T-helper 17 cell (primary cell): ENCODE results near the gene LAMA1. TPM values are rescaled to one million over a fixed set of nuclear protein-coding genes. Genes with fewer than 3 reads are reported as not detected.

ENCODE experiments used
- ATAC-seq: fragments of 150-1000 bp; cut with Tn5 transposase; 2 replicates; pipeline ENCODE4 v1.10.0; 2021; ENCODE audit warnings: mild to moderate bottlenecking, moderate library complexity
- DNase-seq, 3 donors: peaks; one replicate each; pipeline versions ENCODE4 v3.0.0 to v3.0.0-alpha.2; 2020 to 2021
- H3K9me3 ChIP-seq: one replicate; pipeline ENCODE4 v1.7.0; 2013; ENCODE audit warnings: low read length, mild to moderate bottlenecking; ENCODE audit not compliant: control insufficient read depth, poor library complexity, severe bottlenecking
- H3K27ac Mint-ChIP-seq: one replicate; pipeline ENCODE4 v1.8.0; 2022; ENCODE audit warnings: mild to moderate bottlenecking, moderate library complexity, mixed read lengths
- H3K27me3 Mint-ChIP-seq: one replicate; pipeline ENCODE4 v1.8.0; 2022; ENCODE audit warnings: mixed read lengths
- H3K36me3 Mint-ChIP-seq: one replicate; pipeline ENCODE4 v1.8.0; 2022; ENCODE audit warnings: low read depth, mixed read lengths
- H3K4me1 Mint-ChIP-seq: one replicate; pipeline ENCODE4 v1.8.0; 2022; ENCODE audit warnings: mild to moderate bottlenecking, mixed read lengths
- H3K4me3 Mint-ChIP-seq: one replicate; pipeline ENCODE4 v1.8.0; 2022; ENCODE audit warnings: mild to moderate bottlenecking, moderate library complexity, mixed read lengths
- total RNA-seq, 4 donors: library from RNA in 2 of 4; stranded (reverse) in 2 of 4; gene quantifications; one replicate each; pipeline ENCODE4 v1.2.3 and lab custom pipeline; 2022 to 2026

LAMA1 gene
- total RNA-seq, 2 donors from 2014 or later, result not detected

DNA sequence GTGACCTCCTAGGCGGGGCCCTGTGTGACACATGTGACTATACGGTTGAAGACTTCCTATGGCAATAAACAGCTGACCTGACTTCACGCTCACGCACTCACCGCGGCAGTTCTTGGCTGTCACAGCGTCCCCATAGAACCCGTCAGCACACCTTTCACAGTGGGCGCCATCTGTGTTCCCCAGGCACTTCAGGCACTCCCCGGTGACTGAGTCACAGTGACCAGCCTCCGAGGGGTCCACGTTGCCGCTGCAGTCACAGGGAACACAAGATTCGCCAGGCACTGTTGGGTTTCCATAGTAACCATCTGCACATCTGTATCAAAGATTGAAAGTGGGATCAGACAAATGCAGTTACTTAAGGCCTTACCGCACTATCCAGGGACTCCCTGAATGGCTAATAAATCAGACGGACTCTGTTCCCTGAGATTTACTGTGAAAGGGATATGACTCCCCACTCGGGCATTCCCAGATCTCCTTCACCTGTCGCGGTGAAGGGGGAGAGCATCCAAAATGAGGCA, 94.5 kb downstream of the LAMA1 start:
- DNase-seq, result no peak

DNA sequence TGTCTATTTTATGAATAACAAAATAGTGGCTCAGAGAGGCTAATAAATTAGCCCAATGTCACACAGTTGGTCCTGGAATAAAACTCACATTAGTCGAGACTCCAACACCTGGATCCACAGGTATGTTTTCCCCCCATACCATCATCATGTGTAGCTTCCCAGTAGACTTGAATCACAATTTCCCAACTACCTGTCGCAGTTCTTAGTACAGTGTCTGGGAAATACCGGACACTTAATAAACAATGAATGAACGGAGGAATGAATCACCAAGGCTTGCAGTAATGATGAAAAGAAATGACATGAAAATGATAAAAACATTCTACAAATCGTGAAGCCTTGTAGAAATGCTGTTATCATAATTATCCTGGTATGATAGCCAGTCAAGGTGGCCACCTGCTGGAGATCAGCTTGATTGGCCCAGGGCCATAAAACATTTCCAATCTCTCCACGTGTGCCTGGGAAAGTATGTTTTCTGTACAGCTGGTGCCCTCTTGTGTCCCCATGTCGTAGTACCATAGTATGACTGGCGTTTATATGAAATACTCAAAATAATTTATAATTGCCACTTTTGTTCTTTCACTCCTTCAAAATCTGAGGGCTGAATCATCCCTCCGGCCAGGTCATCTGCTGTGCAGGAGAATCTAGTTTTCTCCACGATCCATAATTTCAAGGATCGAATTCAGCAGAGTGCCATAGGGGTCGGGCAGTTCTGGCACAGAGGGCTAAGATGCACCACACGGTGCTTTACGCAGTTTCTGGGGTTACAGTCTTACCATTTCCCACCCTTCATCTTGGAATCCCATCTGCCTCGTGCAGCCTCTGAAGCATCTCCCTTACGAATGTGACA, 95.4 kb downstream of the LAMA1 start:
- ATAC-seq (no peak), DNase-seq (no peak)
- Mint-ChIP-seq H3K27ac (no peak overlapping the region), H3K4me1 (no peaks in the 10 kb centered on the region), H3K4me3 (no peak overlapping the region), H3K27me3 (no peaks in the 10 kb centered on the region), H3K36me3 (no peaks in the 10 kb centered on the region)
- no peaks in the 10 kb centered on the region for H3K9me3 ChIP-seq

More for the DNA sequence above, 94.5 kb downstream of the LAMA1 start:
- no peak overlapping the region for H3K27ac Mint-ChIP-seq
- no peaks in the 10 kb centered on the region for H3K9me3 ChIP-seq
- ATAC-seq, result no peak
- no peaks in the 10 kb centered on the region for H3K27me3 Mint-ChIP-seq
- no peak overlapping the region for H3K4me3 Mint-ChIP-seq
- H3K36me3 Mint-ChIP-seq, result no peaks in the 10 kb centered on the region
- H3K4me1 Mint-ChIP-seq, result no peaks in the 10 kb centered on the region

DNA sequence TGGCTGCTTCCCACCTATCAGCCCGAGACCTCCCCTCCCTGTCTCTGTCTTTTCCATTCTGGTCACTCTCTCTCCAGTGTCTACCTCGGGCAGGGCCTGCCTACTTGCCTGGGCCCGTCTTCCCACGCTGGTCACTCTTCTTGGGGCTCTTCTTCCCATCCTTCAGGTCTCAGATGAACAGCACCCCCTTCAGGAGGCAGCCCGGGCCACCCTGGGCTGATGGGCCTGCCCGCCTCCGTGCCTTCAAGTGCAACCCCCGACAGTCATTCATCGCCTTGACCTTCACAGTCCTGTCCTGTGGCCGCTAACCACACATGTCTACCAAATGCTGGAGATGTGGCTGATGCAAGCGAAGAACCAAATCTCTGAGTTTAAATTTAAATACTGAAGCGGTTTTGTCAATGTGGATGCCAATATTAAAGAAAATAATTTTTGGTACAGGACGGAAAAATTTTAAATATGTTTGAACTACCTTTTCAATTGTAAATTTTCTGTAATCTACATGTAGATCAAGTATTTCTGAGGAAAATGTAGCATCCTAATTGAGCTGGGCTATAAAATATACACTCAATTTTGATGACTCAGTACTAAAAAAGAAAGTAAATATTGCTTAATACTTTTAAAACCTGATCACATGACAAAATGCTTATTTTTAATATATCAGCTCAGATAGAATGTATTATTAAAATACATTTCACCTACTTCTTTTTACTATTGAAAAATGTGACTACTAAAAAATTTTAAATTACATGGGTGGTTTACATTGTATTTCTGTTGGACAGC, 96.4 kb downstream of the LAMA1 start:
- no peaks in the 10 kb centered on the region for H3K9me3 ChIP-seq
- H3K36me3 Mint-ChIP-seq, result no peaks in the 10 kb centered on the region
- H3K27ac Mint-ChIP-seq, result no peak overlapping the region
- DNase-seq, result no peak
- no peaks in the 10 kb centered on the region for H3K27me3 Mint-ChIP-seq
- no peak overlapping the region for H3K4me3 Mint-ChIP-seq
- ATAC-seq, result no peak
- H3K4me1 Mint-ChIP-seq, result no peaks in the 10 kb centered on the region

GRCh38 chr18:7017013-7017412, 100.6 kb downstream of the LAMA1 start:
- Mint-ChIP-seq H3K27me3 (no peaks in the 10 kb centered on the region), H3K27ac (no peak overlapping the region), H3K4me3 (no peak overlapping the region), H3K36me3 (no peaks in the 10 kb centered on the region), H3K4me1 (no peaks in the 10 kb centered on the region)
- DNase-seq (no peak), ATAC-seq (no peak)
- no peaks in the 10 kb centered on the region for H3K9me3 ChIP-seq

DNA sequence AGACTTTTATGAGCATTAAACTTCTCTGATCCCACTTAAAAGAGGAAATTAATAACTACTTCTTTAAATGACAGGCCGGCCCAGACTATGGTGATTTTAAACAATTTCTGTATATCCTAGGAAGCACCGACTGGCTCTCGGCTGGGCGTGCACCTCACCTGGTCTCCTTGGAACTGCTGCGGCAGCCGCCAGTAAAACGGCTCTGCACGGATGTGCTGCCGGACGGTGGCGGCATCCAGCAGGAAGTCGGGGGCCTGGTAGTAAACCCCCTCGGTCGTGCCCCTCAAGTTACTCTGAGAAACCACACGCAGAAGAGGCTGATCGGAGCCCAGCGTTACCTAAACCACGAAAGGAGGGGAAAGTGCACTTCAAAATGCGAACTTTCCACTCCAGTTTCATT, 106.5 kb downstream of the LAMA1 start:
- no peak for ATAC-seq
- DNase-seq, result no peak
- Mint-ChIP-seq H3K36me3 (no peaks in the 10 kb centered on the region), H3K27me3 (no peaks in the 10 kb centered on the region), H3K4me1 (no peaks in the 10 kb centered on the region), H3K27ac (no peak overlapping the region), H3K4me3 (peak overlapping the region; percentile 25)
- no peaks in the 10 kb centered on the region for H3K9me3 ChIP-seq

- ATAC-seq, result no peak
- H3K9me3 ChIP-seq, result no peaks in the 10 kb centered on the region
- Mint-ChIP-seq H3K27ac (no peak overlapping the region), H3K4me3 (no peak overlapping the region), H3K27me3 (no peaks in the 10 kb centered on the region), H3K36me3 (no peaks in the 10 kb centered on the region), H3K4me1 (no peaks in the 10 kb centered on the region)
- no peak for DNase-seq
Observed at GRCh38 chr18:7004009-7004408, 113.6 kb downstream of the LAMA1 start.

DNA sequence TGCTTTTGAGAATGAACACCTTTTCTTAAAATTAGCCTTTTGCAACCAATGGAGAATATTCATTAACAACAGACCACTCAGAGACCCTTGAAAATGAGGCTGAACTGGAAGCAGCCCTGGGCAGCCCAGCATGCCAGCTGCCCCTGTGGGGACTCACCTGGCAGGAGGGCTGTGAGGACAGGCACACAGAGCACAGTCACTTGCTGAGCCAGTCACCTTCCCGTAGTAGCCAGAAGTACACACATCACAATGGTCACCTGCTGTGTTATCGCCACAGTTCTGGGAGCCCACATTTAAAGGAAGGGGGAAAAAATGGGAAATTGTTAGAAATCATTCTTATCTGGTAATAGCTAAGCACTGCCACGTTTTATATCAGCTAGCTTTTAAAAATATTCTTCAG, 115.5 kb downstream of the LAMA1 start:
- Mint-ChIP-seq H3K4me3 (no peak overlapping the region), H3K27me3 (no peaks in the 10 kb centered on the region), H3K4me1 (no peaks in the 10 kb centered on the region), H3K27ac (no peak overlapping the region), H3K36me3 (no peaks in the 10 kb centered on the region)
- H3K9me3 ChIP-seq, result no peaks in the 10 kb centered on the region
- DNase-seq (no peak), ATAC-seq (no peak)

GRCh38 chr18:7000484-7001096, 117.0 kb downstream of the LAMA1 start:
- no peak overlapping the region for H3K4me3 Mint-ChIP-seq
- no peak for DNase-seq
- H3K36me3 Mint-ChIP-seq, result no peaks in the 10 kb centered on the region
- H3K9me3 ChIP-seq, result no peaks in the 10 kb centered on the region
- H3K27me3 Mint-ChIP-seq, result no peaks in the 10 kb centered on the region
- no peak overlapping the region for H3K27ac Mint-ChIP-seq
- ATAC-seq, result no peak
- no peaks in the 10 kb centered on the region for H3K4me1 Mint-ChIP-seq

GRCh38 chr18:6997808-6998207, 119.8 kb downstream of the LAMA1 start:
- H3K36me3 Mint-ChIP-seq, result no peaks in the 10 kb centered on the region
- no peak overlapping the region for H3K4me3 Mint-ChIP-seq
- no peaks in the 10 kb centered on the region for H3K9me3 ChIP-seq
- no peak for DNase-seq
- ATAC-seq, result no peak
- no peak overlapping the region for H3K27ac Mint-ChIP-seq
- H3K27me3 Mint-ChIP-seq, result no peaks in the 10 kb centered on the region
- no peaks in the 10 kb centered on the region for H3K4me1 Mint-ChIP-seq

GRCh38 chr18:6994771-6995430, 122.7 kb downstream of the LAMA1 start:
- no peak overlapping the region for H3K27ac Mint-ChIP-seq

DNA sequence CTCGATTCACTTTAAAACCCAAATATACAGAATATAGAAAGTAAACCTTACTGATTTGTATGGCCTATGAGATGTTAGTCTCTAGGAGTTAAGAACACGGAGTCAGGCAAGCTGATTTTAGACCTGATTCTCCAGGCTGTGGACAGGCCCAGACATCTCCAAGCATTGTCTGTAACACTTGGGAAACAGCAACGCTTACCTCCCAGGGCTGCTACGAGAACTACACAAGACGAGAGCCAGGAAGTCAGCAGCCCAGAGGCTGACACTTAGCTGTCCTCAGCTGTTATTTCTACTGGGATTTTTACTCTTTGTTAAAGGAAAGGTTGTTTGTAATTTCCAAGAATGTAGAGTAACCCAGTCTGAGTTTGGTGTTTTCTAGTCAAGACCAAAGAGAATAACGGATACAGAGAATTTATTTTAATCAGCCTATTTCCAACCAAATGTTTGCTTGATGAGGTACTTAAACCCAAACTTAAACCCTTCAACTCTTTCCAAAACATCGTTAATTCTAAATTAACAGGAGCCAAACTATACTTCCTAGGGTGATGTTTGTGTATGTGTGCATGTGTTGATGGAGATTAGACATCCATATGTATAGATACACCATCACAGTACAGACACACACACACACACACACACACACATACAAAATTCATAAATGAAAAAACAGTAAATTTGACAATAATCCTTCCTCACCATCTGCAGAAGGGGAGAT, 123.4 kb downstream of the LAMA1 start:
- H3K36me3 Mint-ChIP-seq, result no peaks in the 10 kb centered on the region
- DNase-seq, result no peak
- H3K9me3 ChIP-seq, result no peaks in the 10 kb centered on the region
- no peaks in the 10 kb centered on the region for H3K4me1 Mint-ChIP-seq
- no peak for ATAC-seq
- no peak overlapping the region for H3K4me3 Mint-ChIP-seq
- no peaks in the 10 kb centered on the region for H3K27me3 Mint-ChIP-seq
- no peak overlapping the region for H3K27ac Mint-ChIP-seq

More at GRCh38 chr18:6994771-6995430, 122.7 kb downstream of the LAMA1 start:
- DNase-seq (no peak), ATAC-seq (no peak)
- no peaks in the 10 kb centered on the region for H3K36me3 Mint-ChIP-seq
- no peaks in the 10 kb centered on the region for H3K4me1 Mint-ChIP-seq
- no peak overlapping the region for H3K4me3 Mint-ChIP-seq
- no peaks in the 10 kb centered on the region for H3K9me3 ChIP-seq
- no peaks in the 10 kb centered on the region for H3K27me3 Mint-ChIP-seq

GRCh38 chr18:6992761-6993160, 124.8 kb downstream of the LAMA1 start:
- Mint-ChIP-seq H3K4me1 (no peaks in the 10 kb centered on the region), H3K36me3 (no peaks in the 10 kb centered on the region), H3K27ac (no peak overlapping the region), H3K27me3 (no peaks in the 10 kb centered on the region), H3K4me3 (no peak overlapping the region)
- no peaks in the 10 kb centered on the region for H3K9me3 ChIP-seq
- DNase-seq (no peak), ATAC-seq (no peak)
